ENCODE results near the gene DNM3.

DNM3 gene

GRCh38 chr1:172252958-172253357, 411.7 kb downstream of the DNM3 start:
- POLR2A ChIA-PET = no interaction called here
- CTCF ChIA-PET = interaction anchor here (0.6 kb wide), 1 partner anchor 141 kb away, joined by 3 read pairs; no protein-coding TSS in a partner anchor
- no peaks in the 10 kb centered on the region for H3K9me3 ChIP-seq (ENCODE audit: control insufficient read depth, insufficient read depth, low read depth, low read length)
- H3K27ac ChIP-seq (ENCODE audit: extremely low read depth, low read depth, low read length) = no peak overlapping the region
- TF ChIP-seq ZNF174 (tag by site-specific recombination; IDR thresholded peaks at IDR 0.05) (no peak), ZNF549 (tag by site-specific recombination; IDR thresholded peaks at IDR 0.05) (no peak), HOXA7 (CRISPR knock-in tag; IDR thresholded peaks at IDR 0.05; ENCODE audit: borderline replicate concordance) (no peak), SCRT2 (tag by site-specific recombination; IDR thresholded peaks at IDR 0.05) (no peak), FEZF1 (tag by site-specific recombination; IDR thresholded peaks at IDR 0.05) (no peak), AEBP2 (tag by site-specific recombination; IDR thresholded peaks at IDR 0.05; ENCODE audit: borderline replicate concordance) (no peak), ZSCAN23 (tag by site-specific recombination; IDR thresholded peaks at IDR 0.05) (no peak), ZNF670 (tag by site-specific recombination; IDR thresholded peaks at IDR 0.05; ENCODE audit: low read depth) (no peak)
- H3K36me3 ChIP-seq (ENCODE audit: control insufficient read depth in 2 of 2, insufficient read depth in 1 of 2, low read length in 2 of 2) = no peaks in the 10 kb centered on the region
- H3K4me3 ChIP-seq (ENCODE audit: low read depth, low read length) = no peak overlapping the region
- H3K4me1 ChIP-seq (ENCODE audit: control insufficient read depth, insufficient read depth, low read length) = no peaks in the 10 kb centered on the region

GRCh38 chr1:172254521-172255222, 413.4 kb downstream of the DNM3 start:
- H3K4me3 ChIP-seq (ENCODE audit: low read depth, low read length) = no peak overlapping the region
- H3K4me1 ChIP-seq (ENCODE audit: control insufficient read depth, insufficient read depth, low read length) = no peaks in the 10 kb centered on the region
- H3K27ac ChIP-seq (ENCODE audit: extremely low read depth, low read depth, low read length) = no peak overlapping the region
- no peaks in the 10 kb centered on the region for H3K36me3 ChIP-seq (ENCODE audit: control insufficient read depth in 2 of 2, insufficient read depth in 1 of 2, low read length in 2 of 2)
- POLR2A ChIA-PET = interaction anchor here (0.7 kb wide), 1 partner anchor 55 kb away, joined by 3 read pairs; no protein-coding TSS in a partner anchor
- no peaks in the 10 kb centered on the region for H3K9me3 ChIP-seq (ENCODE audit: control insufficient read depth, insufficient read depth, low read depth, low read length)
- TF ChIP-seq ZNF791 (tag by site-specific recombination; IDR thresholded peaks at IDR 0.05) (no peak), ZNF514 (tag by site-specific recombination; IDR thresholded peaks at IDR 0.05) (no peak), ZFP3 (tag by site-specific recombination; IDR thresholded peaks at IDR 0.05; ENCODE audit: low read depth) (no peak), ZNF175 (tag by site-specific recombination; IDR thresholded peaks at IDR 0.05) (no peak), ZNF140 (tag by site-specific recombination; IDR thresholded peaks at IDR 0.05) (no peak), IKZF3 (tag by site-specific recombination; IDR thresholded peaks at IDR 0.05) (no peak), ZBTB48 (tag by site-specific recombination; IDR thresholded peaks at IDR 0.05) (no peak), ZNF626 (tag by site-specific recombination; IDR thresholded peaks at IDR 0.05) (no peak), ZNF132 (tag by site-specific recombination; IDR thresholded peaks at IDR 0.05; ENCODE audit: borderline replicate concordance) (no peak), ZNF792 (tag by site-specific recombination; IDR thresholded peaks at IDR 0.05) (no peak)
- TF ChIP-seq, protein P1, sequence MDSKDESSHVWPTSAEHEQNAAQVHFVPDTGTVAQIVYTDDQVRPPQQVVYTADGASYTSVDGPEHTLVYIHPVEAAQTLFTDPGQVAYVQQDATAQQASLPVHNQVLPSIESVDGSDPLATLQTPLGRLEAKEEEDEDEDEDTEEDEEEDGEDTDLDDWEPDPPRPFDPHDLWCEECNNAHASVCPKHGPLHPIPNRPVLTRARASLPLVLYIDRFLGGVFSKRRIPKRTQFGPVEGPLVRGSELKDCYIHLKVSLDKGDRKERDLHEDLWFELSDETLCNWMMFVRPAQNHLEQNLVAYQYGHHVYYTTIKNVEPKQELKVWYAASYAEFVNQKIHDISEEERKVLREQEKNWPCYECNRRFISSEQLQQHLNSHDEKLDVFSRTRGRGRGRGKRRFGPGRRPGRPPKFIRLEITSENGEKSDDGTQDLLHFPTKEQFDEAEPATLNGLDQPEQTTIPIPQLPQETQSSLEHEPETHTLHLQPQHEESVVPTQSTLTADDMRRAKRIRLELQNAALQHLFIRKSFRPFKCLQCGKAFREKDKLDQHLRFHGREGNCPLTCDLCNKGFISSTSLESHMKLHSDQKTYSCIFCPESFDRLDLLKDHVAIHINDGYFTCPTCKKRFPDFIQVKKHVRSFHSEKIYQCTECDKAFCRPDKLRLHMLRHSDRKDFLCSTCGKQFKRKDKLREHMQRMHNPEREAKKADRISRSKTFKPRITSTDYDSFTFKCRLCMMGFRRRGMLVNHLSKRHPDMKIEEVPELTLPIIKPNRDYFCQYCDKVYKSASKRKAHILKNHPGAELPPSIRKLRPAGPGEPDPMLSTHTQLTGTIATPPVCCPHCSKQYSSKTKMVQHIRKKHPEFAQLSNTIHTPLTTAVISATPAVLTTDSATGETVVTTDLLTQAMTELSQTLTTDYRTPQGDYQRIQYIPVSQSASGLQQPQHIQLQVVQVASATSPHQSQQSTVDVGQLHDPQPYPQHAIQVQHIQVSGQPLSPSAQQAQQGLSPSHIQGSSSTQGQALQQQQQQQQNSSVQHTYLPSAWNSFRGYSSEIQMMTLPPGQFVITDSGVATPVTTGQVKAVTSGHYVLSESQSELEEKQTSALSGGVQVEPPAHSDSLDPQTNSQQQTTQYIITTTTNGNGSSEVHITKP (tag by site-specific recombination; IDR thresholded peaks at IDR 0.05) = no peak
- CTCF ChIA-PET = interaction anchor here (1.0 kb wide), 1 partner anchor 166 kb away, joined by 3 read pairs; the partner anchor contains the start of gene C1orf105
